Activated T-helper 1 cell treated with anti-CD3 and anti-CD28 coated beads, Interleukin-12 subunit alpha, Interleukin-12 subunit beta, Interleukin-2, Interleukin-4 antibody, amounts not matched to agents 30 ng/mL and 10 ng/mL and 1 ng/mL, durations not matched to agents 14 hours and 24 hours and 36 hours (primary cell): ENCODE results near the gene CDH1. TPM values are rescaled to one million over a fixed set of nuclear protein-coding genes. Genes with fewer than 3 reads are reported as not detected.

Experiments used
- DNase-seq: peaks from one replicate; pipeline ENCODE4 v3.0.0; 2021; ENCODE audit warnings: low spot score
- H3K27ac Mint-ChIP-seq: one replicate; pipeline ENCODE4 v1.8.0; 2021; ENCODE audit warnings: mild to moderate bottlenecking, mixed read lengths
- H3K27me3 Mint-ChIP-seq: one replicate; pipeline ENCODE4 v1.8.0; 2022; ENCODE audit warnings: mild to moderate bottlenecking, moderate library complexity, mixed read lengths; ENCODE audit not compliant: insufficient read depth
- H3K36me3 Mint-ChIP-seq: one replicate; pipeline ENCODE4 v1.8.0; 2021; ENCODE audit warnings: low read depth, mixed read lengths
- H3K4me1 Mint-ChIP-seq: one replicate; pipeline ENCODE4 v1.8.0; 2021; ENCODE audit warnings: low read depth, mixed read lengths
- H3K4me3 Mint-ChIP-seq: one replicate; pipeline ENCODE4 v1.8.0; 2021; ENCODE audit warnings: mild to moderate bottlenecking, moderate library complexity, mixed read lengths
- H3K9me3 Mint-ChIP-seq: one replicate; pipeline ENCODE4 v1.8.0; 2021; ENCODE audit warnings: mixed read lengths
- intact Hi-C: fragments of 100-400 bp; cut with micrococcal nuclease; formaldehyde crosslinking; loops from one replicate; pipeline ENCODE4 v1.15.1; 2024
- total RNA-seq: library from RNA; stranded (reverse); gene quantifications from 2 replicates; pipeline ENCODE4 v1.2.3, GENCODE V29; 2022

The CDH1 gene
- total RNA-seq, 1 donor from 2014 or later, result 2.2 TPM

- H3K27ac Mint-ChIP-seq, result no peak overlapping the region
- intact Hi-C loops, result no loop called here
- no peaks in the 10 kb centered on the region for H3K9me3 Mint-ChIP-seq
- peaks cover 3% of the 10 kb centered on the region for H3K4me1 Mint-ChIP-seq
- no peak for DNase-seq
- H3K27me3 Mint-ChIP-seq, result no peaks in the 10 kb centered on the region
- no peak overlapping the region for H3K4me3 Mint-ChIP-seq
- peaks cover 18% of the 10 kb centered on the region for H3K36me3 Mint-ChIP-seq
These were observed 124.1 kb downstream of the CDH1 start for GRCh38 chr16:68860978-68861892.

DNA sequence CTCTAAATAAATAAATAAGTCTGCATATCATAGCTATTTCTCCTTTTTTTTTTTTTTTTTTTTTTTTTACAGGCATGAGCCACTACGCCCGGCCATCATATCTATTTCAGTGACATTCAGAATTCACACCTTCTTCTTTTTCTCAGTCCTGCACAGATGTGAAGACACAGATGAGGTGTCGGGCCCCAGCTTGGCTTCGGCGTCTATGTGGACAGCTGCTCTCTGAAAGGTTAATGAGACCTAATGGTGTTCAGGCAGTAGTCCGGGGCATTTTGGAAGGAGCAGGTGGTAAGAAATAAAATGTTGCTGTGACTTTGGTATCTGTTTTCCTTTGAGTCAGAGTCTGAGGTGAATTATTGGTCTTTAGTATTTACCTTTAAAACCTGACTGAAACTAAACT is 129.8 kb downstream of the CDH1 start:
- intact Hi-C loops, result no loop called here
- Mint-ChIP-seq H3K27ac (no peak overlapping the region), H3K27me3 (no peaks in the 10 kb centered on the region), H3K9me3 (no peaks in the 10 kb centered on the region), H3K36me3 (peaks cover 14% of the 10 kb centered on the region), H3K4me3 (no peak overlapping the region), H3K4me1 (no peaks in the 10 kb centered on the region)
- no peak for DNase-seq

- H3K4me3 Mint-ChIP-seq, result no peak overlapping the region
- no peaks in the 10 kb centered on the region for H3K4me1 Mint-ChIP-seq
- DNase-seq, result no peak
- no peaks in the 10 kb centered on the region for H3K27me3 Mint-ChIP-seq
- no peaks in the 10 kb centered on the region for H3K9me3 Mint-ChIP-seq
- intact Hi-C loops, result no loop called here
- H3K27ac Mint-ChIP-seq, result no peak overlapping the region
- peaks cover 19% of the 10 kb centered on the region for H3K36me3 Mint-ChIP-seq
These were observed 132.5 kb downstream of the CDH1 start for GRCh38 chr16:68869492-68870088.

GRCh38 chr16:68873635-68874471 is 136.8 kb downstream of the CDH1 start:
- Mint-ChIP-seq H3K27ac (no peak overlapping the region), H3K4me1 (no peaks in the 10 kb centered on the region), H3K36me3 (peaks cover 27% of the 10 kb centered on the region), H3K4me3 (no peak overlapping the region), H3K27me3 (no peaks in the 10 kb centered on the region), H3K9me3 (no peaks in the 10 kb centered on the region)
- intact Hi-C loops, result no loop called here
- no peak for DNase-seq

DNA sequence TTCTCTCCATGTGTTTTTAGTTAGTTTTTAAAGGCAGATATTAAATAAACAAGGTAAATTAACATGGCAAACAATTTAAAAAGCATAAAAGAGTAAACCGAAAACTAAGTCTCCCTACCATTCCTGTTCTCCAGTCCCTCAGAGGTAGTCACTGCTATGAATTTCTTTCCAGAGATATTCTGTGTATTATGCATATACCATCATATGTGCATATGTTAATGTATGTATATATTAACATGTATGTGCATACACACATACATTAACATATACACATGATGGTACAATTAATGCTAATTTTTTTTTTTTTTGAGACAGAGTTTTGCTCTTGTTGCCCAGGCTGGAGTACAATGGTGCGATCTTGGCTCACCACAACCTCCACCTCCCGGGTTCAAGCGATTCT is 138.8 kb downstream of the CDH1 start:
- Mint-ChIP-seq H3K9me3 (no peaks in the 10 kb centered on the region), H3K4me3 (no peak overlapping the region), H3K27me3 (no peaks in the 10 kb centered on the region), H3K4me1 (no peaks in the 10 kb centered on the region), H3K27ac (no peak overlapping the region), H3K36me3 (peaks cover 25% of the 10 kb centered on the region)
- DNase-seq, result no peak
- intact Hi-C loops, result no loop called here

GRCh38 chr16:68883685-68884084 is 146.6 kb downstream of the CDH1 start:
- H3K27ac Mint-ChIP-seq, result no peak overlapping the region
- no peaks in the 10 kb centered on the region for H3K27me3 Mint-ChIP-seq
- DNase-seq, result no peak
- H3K4me3 Mint-ChIP-seq, result no peak overlapping the region
- peaks cover 10% of the 10 kb centered on the region for H3K36me3 Mint-ChIP-seq
- H3K4me1 Mint-ChIP-seq, result no peaks in the 10 kb centered on the region
- H3K9me3 Mint-ChIP-seq, result no peaks in the 10 kb centered on the region
- intact Hi-C loops, result no loop called here

DNA sequence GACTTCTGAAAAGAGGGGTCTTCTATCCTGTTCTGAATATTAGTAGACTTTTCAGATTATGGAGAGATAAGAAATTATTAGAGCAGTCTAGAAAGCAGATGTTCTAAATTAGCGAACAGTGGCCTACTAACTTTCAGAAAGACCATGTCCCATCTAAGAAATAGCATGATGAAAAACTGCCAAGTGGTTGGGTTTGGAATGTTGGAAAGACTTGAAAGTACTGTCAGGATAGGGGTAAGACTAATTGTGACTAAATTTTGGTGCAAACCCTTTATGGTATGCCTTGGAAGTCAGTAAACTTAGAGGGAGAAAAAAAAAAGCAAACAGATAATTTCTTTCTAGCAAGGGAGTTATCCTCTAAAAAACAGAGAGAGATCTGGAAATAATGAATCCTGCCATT is 147.3 kb downstream of the CDH1 start:
- no peaks in the 10 kb centered on the region for H3K27me3 Mint-ChIP-seq
- no peak overlapping the region for H3K27ac Mint-ChIP-seq
- intact Hi-C loops, result no loop called here
- H3K36me3 Mint-ChIP-seq, result peaks cover 10% of the 10 kb centered on the region
- no peak overlapping the region for H3K4me3 Mint-ChIP-seq
- no peak for DNase-seq
- no peaks in the 10 kb centered on the region for H3K4me1 Mint-ChIP-seq
- no peaks in the 10 kb centered on the region for H3K9me3 Mint-ChIP-seq

Other genes starting within 250 kb of the CDH1 start
- gene ZFP90, start 198.0 kb upstream of the CDH1 start, total RNA-seq, result 19.3 and 21.9 TPM in 2 replicates
- gene CDH3, start 92.0 kb upstream of the CDH1 start, total RNA-seq, result 0.26 and 0.51 TPM in 2 replicates
- 34.1 and 35.5 TPM in 2 replicates for gene TANGO6, start 106.2 kb downstream of the CDH1 start, total RNA-seq